LNCAP (cell line): Measurements from ENCODE around the gene PPFIA3.

Source experiments
- TF ChIP-seq, protein P1 (sequence below): fragments of 450-650 bp; IDR thresholded peaks from 2 replicates; pipeline ENCODE4 v1.5.1; 2017; ENCODE audit warnings: mild to moderate bottlenecking

Gene PPFIA3

DNA sequence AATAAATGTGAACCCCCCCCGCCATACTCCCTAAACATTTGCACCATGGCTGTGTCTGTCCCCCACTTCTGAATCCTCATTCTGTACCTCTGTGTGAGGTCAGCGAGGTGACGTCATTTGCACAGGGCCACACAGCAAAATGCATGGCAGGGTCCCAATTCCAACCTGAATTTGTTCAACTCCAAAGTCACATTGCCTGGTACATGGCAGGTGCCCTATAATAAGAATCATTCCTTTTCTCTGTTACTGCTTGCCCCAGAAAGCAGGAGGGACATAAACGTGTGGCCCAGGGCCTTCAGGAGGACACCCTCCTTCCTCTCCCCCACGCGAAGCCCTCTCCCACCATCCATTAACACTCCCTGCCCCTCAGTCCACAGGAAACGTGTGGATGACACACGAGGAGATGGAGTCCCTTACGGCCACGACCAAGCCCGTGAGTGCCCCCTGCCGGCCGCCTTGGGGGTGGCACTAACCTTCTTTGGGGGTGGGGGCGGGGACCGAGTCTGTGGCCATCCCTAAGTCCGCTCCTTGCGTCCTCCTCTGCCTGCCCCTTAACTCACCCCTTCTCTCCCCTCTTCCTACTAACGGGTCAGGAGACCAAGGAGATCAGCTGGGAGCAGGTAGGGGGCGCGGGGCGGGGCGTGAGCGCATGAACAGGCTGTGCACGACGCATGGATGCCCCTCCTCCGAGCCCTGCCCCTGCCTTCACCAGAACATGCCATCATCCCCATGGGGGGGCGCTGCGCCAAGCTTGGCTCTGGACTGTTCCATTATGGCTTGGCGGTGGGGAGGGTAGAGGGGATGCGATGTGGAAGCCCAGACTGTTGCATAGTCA, 26.4 kb downstream of the PPFIA3 start:
- TF ChIP-seq, protein P1, sequence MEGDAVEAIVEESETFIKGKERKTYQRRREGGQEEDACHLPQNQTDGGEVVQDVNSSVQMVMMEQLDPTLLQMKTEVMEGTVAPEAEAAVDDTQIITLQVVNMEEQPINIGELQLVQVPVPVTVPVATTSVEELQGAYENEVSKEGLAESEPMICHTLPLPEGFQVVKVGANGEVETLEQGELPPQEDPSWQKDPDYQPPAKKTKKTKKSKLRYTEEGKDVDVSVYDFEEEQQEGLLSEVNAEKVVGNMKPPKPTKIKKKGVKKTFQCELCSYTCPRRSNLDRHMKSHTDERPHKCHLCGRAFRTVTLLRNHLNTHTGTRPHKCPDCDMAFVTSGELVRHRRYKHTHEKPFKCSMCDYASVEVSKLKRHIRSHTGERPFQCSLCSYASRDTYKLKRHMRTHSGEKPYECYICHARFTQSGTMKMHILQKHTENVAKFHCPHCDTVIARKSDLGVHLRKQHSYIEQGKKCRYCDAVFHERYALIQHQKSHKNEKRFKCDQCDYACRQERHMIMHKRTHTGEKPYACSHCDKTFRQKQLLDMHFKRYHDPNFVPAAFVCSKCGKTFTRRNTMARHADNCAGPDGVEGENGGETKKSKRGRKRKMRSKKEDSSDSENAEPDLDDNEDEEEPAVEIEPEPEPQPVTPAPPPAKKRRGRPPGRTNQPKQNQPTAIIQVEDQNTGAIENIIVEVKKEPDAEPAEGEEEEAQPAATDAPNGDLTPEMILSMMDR: peak; percentile 88

DNA sequence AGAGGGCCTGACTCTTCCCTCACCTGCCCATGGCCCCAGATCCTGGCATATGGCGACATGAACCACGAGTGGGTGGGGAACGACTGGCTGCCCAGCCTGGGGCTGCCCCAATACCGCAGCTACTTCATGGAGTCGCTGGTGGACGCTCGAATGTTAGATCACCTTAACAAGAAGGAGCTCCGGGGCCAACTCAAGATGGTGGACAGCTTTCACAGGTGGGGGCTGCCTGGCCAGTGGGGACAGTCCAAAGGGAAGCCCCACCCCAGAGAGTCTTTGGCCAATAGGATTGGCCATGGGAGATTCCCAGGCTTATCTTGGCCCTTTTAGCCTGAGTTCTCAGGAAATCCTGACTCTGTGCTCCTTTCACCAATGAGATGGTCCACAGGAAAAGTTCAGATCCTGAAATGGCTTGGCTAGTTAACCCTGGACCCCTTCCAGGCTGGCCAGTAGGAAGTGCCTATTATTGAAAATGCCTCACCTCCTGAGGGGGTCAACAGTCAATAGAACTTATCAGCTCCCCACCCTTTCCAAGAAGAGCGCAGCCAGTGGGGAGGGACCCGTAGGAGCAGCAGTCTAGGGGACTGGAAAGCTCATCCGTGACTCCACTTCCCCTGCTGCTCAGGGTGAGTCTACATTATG, 28.8 kb downstream of the PPFIA3 start:
- TF ChIP-seq, protein P1: no peak

DNA sequence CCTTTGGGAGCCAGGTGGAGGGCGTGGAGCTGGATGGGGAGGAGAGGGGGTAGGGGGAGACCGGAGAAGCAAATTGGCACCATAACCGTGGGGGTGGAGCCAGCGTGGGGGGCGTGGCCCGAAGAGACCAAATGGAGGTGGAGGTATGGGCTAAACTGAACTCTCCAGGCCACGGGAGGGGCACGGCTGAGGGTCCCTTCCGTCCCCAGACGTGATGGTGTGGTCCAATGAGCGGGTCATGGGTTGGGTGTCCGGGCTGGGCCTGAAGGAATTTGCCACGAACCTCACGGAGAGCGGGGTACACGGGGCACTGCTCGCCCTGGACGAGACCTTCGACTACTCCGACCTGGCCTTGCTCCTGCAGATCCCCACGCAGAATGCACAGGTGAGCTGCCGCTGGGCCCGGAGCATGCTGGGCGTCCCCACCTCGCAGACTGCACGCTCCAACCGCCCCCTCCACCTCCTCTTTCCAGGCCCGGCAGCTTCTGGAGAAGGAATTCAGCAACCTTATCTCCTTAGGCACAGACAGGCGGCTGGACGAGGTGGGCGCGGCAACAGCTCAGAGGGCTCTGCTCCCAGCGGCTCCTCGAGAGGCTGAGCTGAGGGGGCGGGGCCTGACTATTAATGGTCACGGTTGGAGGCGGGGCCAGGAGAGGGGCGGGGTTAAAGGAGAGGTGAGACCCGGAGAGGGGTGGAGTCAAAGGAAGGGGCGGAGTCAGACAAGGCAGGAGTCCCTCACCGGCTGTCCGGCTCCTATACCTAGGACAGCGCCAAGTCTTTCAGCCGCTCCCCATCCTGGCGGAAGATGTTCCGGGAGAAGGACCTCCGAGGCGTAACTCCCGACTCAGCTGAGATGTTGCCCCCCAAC, 29.7 kb downstream of the PPFIA3 start:
- TF ChIP-seq, protein P1: no peak

DNA sequence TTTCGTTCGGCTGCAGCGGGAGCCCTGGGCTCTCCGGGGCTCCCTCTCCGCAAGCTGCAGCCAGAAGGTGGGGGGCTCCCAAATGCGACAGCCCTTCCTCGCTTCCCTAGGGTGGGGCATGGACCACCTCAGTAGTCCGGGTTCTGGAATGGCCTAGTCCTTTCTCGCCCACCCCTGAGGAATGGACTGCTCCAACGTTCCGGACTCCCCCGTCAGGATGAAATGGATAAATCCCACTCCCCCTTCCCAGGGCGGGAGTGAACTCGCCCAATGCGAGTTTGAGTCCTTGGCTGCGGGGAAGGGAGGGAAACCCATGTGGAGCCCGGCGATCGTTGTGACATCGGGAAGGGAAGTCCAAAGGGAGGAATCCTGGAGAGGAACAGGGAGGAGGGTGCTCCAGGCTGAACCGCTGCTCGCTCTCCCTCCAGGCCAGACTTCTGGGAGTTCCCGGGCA, 30.3 kb downstream of the PPFIA3 start:
- TF ChIP-seq, protein P1: no peak

DNA sequence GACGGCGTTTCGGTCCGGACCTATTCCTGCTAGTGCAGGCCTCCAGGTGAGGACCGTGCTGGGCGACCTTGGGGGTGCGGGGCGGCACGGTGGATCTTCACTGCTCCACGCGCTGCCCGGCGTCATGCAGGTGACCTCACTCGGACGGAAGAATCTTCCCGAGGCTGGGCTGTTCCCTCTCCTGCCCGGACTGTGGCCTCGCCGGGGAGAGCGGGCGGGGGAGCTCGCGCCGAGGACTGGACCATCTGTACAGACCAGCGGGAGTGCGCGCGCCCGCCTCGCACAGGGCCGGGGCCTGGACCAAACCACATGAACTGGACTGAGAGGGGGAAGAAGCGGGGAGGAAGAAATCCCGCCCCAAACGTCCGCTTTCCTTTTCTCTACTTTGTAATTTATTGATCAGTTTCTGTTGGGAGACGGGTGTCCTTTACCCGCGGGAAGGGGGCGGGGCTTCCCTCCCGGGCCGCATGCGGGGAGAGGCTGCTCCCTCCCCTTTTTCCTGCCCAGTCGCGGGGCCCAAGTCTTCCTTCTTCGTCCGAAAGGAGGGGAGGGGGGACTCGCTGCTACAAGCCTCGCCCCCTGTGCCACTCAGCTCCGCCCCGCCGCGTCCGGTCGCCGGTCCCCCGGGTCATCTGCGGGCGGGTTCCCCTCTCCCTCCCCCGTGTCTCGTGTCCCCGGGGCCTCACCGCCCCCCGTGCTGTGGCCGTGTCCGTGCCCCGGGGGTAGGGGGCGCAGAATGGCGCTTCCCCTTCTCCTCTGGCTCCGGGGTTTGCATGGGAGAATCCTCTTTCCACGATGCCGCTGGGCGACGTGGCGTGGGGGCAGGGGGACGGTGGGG, 31.0 kb downstream of the PPFIA3 start:
- TF ChIP-seq, protein P1: no peak

DNA sequence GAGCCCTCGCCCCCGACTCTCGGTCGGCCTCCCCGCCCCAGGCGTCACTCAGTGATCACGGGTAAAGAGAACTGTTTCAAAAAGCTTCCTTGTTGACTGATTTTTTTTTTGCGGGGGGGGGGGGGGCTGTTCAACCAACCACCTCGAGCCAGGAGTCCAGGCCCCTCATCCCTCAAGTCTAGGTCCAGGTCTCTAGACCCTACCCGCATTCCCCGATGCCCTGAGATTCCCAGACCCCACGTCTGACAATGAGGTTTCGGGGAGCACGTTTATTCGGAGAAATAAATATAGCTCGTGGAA, 31.6 kb downstream of the PPFIA3 start:
- TF ChIP-seq, protein P1: no peak
